Liver (tissue), 9 donors: ENCODE measurements around the gene CUBN. TPM values are rescaled to one million over a fixed set of nuclear protein-coding genes. Genes with fewer than 3 reads are reported as not detected.
A peak's percentile ranks its signal among the peaks of the same experiment; 100 is the strongest.
"Not testable (repeated sequence)": the region's sequence is repeated elsewhere in the genome, so short reads cannot be mapped to it uniquely, and the experiment has no call there.

Experiments used
- DNase-seq: peaks from one replicate; pipeline ENCODE4 v3.0.0-alpha.2; 2017; ENCODE audit warnings: low spot score
- H3K27ac ChIP-seq, 2 donors: one replicate each; pipeline ENCODE4 v1.7.0; 2013; ENCODE audit warnings: inconsistent platforms in 2 of 2, low read length in 2 of 2, control low read depth in 1 of 2, low read depth in 1 of 2, mild to moderate bottlenecking in 1 of 2
- H3K27me3 ChIP-seq, 4 donors: one replicate each; pipeline versions ENCODE4 v1.6.1 to v1.7.0; 2013; ENCODE audit warnings: low read length in 3 of 4, inconsistent platforms in 1 of 4, mild to moderate bottlenecking in 1 of 4, moderate library complexity in 1 of 4; ENCODE audit not compliant: control insufficient read depth in 4 of 4, insufficient read depth in 4 of 4
- H3K36me3 ChIP-seq, 4 donors: one replicate each; pipeline versions ENCODE4 v1.6.1 to v1.7.0; 2013; ENCODE audit warnings: low read length in 3 of 4, mild to moderate bottlenecking in 3 of 4, low read depth in 1 of 4, moderate library complexity in 1 of 4; ENCODE audit not compliant: control insufficient read depth in 4 of 4, insufficient read depth in 3 of 4
- H3K4me1 ChIP-seq, 4 donors: one replicate each; pipeline versions ENCODE4 v1.6.1 to v1.7.0; 2013; ENCODE audit warnings: low read length in 3 of 4, mild to moderate bottlenecking in 3 of 4, moderate library complexity in 1 of 4; ENCODE audit not compliant: control insufficient read depth in 4 of 4, insufficient read depth in 4 of 4
- H3K4me3 ChIP-seq, 3 donors: one replicate each; pipeline versions ENCODE4 v1.6.1 to v1.7.0; 2013; ENCODE audit warnings: low read length in 3 of 3, control low read depth in 1 of 3, low read depth in 1 of 3, mild to moderate bottlenecking in 1 of 3
- H3K9ac ChIP-seq, 2 donors: one replicate each; pipeline ENCODE4 v1.7.0; 2013; ENCODE audit warnings: low read length in 2 of 2, mild to moderate bottlenecking in 2 of 2, moderate library complexity in 2 of 2, control low read depth in 1 of 2, low read depth in 1 of 2
- H3K9me3 ChIP-seq, 4 donors: one replicate each; pipeline versions ENCODE4 v1.6.1 to v1.7.0; 2013; ENCODE audit warnings: low read length in 3 of 4; ENCODE audit not compliant: control insufficient read depth in 4 of 4
- EGR1 ChIP-seq, 2 donors: IDR thresholded peaks; 2 replicates each; pipeline ENCODE4 v1.6.1; 2016 to 2018; ENCODE audit warnings: antibody characterized with exemption in 2 of 2, low read depth in 2 of 2
- FOXA2 ChIP-seq: IDR thresholded peaks from 2 replicates; pipeline ENCODE4 v1.6.1; 2016; ENCODE audit warnings: antibody characterized with exemption
- GABPA ChIP-seq, 2 donors: IDR thresholded peaks in 1 of 2; conservative IDR thresholded peaks in 1 of 2; 2 replicates each; pipeline ENCODE4 v1.6.1; 2016; ENCODE audit warnings: antibody characterized with exemption in 2 of 2, mild to moderate bottlenecking in 1 of 2, moderate library complexity in 1 of 2
- HNF4A ChIP-seq, 2 donors: conservative IDR thresholded peaks; 2 replicates each; pipeline ENCODE4 v1.6.1; 2016; ENCODE audit warnings: antibody characterized with exemption in 2 of 2, mild to moderate bottlenecking in 2 of 2
- HNF4G ChIP-seq: IDR thresholded peaks from 2 replicates; pipeline ENCODE4 v1.6.1; 2016; ENCODE audit warnings: antibody characterized with exemption
- JUND ChIP-seq, 2 donors: IDR thresholded peaks; 2 replicates each; pipeline ENCODE4 v1.6.1; 2016; ENCODE audit warnings: antibody characterized with exemption in 2 of 2
- NR2F2 ChIP-seq: IDR thresholded peaks from 2 replicates; pipeline ENCODE4 v1.6.1; 2016; ENCODE audit warnings: antibody characterized with exemption
- RXRA ChIP-seq, 2 donors: IDR thresholded peaks; 2 replicates each; pipeline ENCODE4 v1.6.1; 2017 to 2018; ENCODE audit warnings: antibody characterized with exemption in 2 of 2, mild to moderate bottlenecking in 1 of 2
- SP1 ChIP-seq: IDR thresholded peaks from 2 replicates; pipeline ENCODE4 v1.6.1; 2018; ENCODE audit warnings: antibody characterized with exemption, mild to moderate bottlenecking
- TAF1 ChIP-seq: conservative IDR thresholded peaks from 2 replicates; pipeline ENCODE4 v1.6.1; 2016; ENCODE audit warnings: antibody characterized with exemption, mild to moderate bottlenecking
- YY1 ChIP-seq: IDR thresholded peaks from 2 replicates; pipeline ENCODE4 v1.6.1; 2016; ENCODE audit warnings: antibody characterized with exemption, mild to moderate bottlenecking
- WGBS: extraction: QIAGEN DNeasy Blood & Tissue Kit; methylation state at CpG from one replicate; pipeline ENCODE4 v1.1.7; 2013; 5-methylcytosine and 5-hydroxymethylcytosine counted together
- polyA plus RNA-seq, 2 donors: library from polyadenylated mRNA; stranded (reverse) in 1 of 2; unstranded in 1 of 2; fragments of 200-250 nt in 1 of 2; fragments of >200 nt in 1 of 2; fragmentation: Nextera tagmentation in 1 of 2; extraction: Ambion mirVana in 1 of 2; gene quantifications; one replicate each; pipeline versions ENCODE4 v1.2.1 to v1.2.3, GENCODE V29; 2013 to 2015
- total RNA-seq, 2 donors: library from RNA; depleted of rRNA; stranded (reverse); fragments of >200 nt; gene quantifications; one replicate each; pipeline ENCODE4 v1.2.3, GENCODE V29; 2014
- TF ChIP-seq, protein P1 (sequence below): IDR thresholded peaks from 2 replicates; pipeline ENCODE4 v1.6.1; 2016; ENCODE audit warnings: antibody characterized with exemption, mild to moderate bottlenecking
- donor health status: healthy.
- donor health status: healthy.
- donor health status: healthy.
- donor health status: healthy.
- donor health status: healthy.

The CUBN gene
- total and polyA plus RNA-seq, 4 donors, result 0.01 to 0.67 (median 0.30) TPM

DNA sequence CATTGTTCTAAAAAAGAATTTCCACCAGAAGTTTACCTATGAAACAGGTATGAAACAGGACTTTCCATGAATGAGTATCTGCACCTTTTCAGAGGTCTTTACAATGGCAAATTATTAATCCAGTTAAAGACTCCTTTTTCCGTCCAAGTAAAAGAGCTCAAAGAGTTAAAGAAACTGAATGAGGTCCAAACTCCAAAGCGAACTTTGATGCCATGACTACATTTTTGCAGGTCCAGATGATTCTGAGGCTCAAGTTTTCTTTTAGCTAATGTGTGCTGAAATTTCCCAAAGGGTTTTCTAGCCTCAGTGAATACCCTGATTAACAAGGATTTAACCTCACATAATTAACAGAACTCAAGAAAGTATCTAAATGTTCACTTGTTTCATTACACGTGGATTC lies 9.8 kb downstream of the CUBN start:
- Histone ChIP-seq H3K27ac (no peak overlapping the region), H3K4me1 (peaks cover 0 to 28% (median 20%) of the 10 kb centered on the region in 4 donors), H3K36me3 (no peaks in the 10 kb centered on the region), H3K9ac (no peak overlapping the region), H3K9me3 (no peaks in the 10 kb centered on the region), H3K27me3 (no peaks in the 10 kb centered on the region), H3K4me3 (no peak overlapping the region)
- TF ChIP-seq YY1 (no peak), HNF4A (conservative IDR thresholded peaks at IDR 0.05) (peak in 1 of 2 donors; percentile 62)
- 38% methylated on average over 3 of the region's 3 CpGs for WGBS
- DNase-seq, result no peak

DNA sequence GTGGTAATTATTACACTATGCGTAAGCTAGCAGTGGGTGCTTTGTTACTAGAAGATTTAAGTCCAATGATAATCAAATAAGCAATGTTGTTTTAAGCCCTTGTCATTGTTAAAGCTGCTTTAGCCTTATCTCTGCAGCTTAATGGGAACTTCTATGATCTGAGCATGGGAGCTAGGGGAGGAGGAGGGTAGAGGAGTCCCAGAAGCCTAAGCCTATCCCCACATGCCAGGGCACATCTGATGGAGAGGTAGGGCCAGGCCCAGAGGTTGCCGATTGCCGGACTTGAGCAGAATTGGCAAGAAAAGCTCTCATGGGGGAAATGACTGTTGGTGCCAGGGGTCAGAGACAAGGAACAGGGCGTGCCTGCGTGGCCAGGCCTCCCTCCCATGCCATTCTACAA lies 13.4 kb downstream of the CUBN start:
- no peaks in the 10 kb centered on the region for H3K9me3 ChIP-seq
- TF ChIP-seq TAF1, result no peak
- no peak for TF ChIP-seq HNF4G
- TF ChIP-seq HNF4A (conservative IDR thresholded peaks at IDR 0.05), result no peak
- no peak for TF ChIP-seq NR2F2
- TF ChIP-seq, protein P1, sequence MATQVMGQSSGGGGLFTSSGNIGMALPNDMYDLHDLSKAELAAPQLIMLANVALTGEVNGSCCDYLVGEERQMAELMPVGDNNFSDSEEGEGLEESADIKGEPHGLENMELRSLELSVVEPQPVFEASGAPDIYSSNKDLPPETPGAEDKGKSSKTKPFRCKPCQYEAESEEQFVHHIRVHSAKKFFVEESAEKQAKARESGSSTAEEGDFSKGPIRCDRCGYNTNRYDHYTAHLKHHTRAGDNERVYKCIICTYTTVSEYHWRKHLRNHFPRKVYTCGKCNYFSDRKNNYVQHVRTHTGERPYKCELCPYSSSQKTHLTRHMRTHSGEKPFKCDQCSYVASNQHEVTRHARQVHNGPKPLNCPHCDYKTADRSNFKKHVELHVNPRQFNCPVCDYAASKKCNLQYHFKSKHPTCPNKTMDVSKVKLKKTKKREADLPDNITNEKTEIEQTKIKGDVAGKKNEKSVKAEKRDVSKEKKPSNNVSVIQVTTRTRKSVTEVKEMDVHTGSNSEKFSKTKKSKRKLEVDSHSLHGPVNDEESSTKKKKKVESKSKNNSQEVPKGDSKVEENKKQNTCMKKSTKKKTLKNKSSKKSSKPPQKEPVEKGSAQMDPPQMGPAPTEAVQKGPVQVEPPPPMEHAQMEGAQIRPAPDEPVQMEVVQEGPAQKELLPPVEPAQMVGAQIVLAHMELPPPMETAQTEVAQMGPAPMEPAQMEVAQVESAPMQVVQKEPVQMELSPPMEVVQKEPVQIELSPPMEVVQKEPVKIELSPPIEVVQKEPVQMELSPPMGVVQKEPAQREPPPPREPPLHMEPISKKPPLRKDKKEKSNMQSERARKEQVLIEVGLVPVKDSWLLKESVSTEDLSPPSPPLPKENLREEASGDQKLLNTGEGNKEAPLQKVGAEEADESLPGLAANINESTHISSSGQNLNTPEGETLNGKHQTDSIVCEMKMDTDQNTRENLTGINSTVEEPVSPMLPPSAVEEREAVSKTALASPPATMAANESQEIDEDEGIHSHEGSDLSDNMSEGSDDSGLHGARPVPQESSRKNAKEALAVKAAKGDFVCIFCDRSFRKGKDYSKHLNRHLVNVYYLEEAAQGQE, result no peak
- no peak for TF ChIP-seq JUND (IDR thresholded peaks at IDR 0.05)
- no peak for TF ChIP-seq EGR1 (IDR thresholded peaks at IDR 0.05; ENCODE audit: low read depth in 2 of 2)
- no peaks in the 10 kb centered on the region for H3K36me3 ChIP-seq
- peaks cover 0 to 28% (median 20%) of the 10 kb centered on the region in 4 donors for H3K4me1 ChIP-seq
- DNase-seq, result no peak
- H3K9ac ChIP-seq, result no peak overlapping the region
- 91% methylated on average over 5 of the region's 5 CpGs for WGBS
- H3K4me3 ChIP-seq, result no peak overlapping the region
- no peak overlapping the region for H3K27ac ChIP-seq
- H3K27me3 ChIP-seq, result no peaks in the 10 kb centered on the region

DNA sequence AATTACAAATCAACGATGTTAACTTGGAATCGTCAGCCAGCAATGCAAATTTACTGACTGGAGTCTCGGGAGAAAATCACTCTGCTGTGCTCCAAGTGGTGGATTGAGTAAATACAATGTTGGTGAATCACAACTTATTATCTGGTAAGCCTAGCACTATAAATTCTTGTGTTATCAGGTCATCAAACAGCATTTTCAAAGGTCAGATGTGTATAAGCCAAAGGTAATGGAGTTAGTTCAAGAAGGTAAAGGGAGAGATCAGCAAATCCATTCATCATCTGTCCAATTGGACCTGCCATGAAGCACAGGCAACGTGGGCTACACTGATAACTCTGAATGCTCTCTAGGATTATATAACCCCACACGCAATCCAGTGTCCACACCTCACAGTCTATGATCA lies 13.9 kb downstream of the CUBN start:
- Histone ChIP-seq H3K9ac (no peak overlapping the region), H3K27me3 (no peaks in the 10 kb centered on the region), H3K4me1 (peaks cover 0 to 25% (median 18%) of the 10 kb centered on the region in 4 donors), H3K36me3 (no peaks in the 10 kb centered on the region), H3K27ac (no peak overlapping the region), H3K4me3 (no peak overlapping the region), H3K9me3 (no peaks in the 10 kb centered on the region)
- DNase-seq, result no peak
- TF ChIP-seq, protein P1, result no peak
- TF ChIP-seq FOXA2 (no peak), HNF4G (no peak), SP1 (no peak), GABPA (IDR thresholded peaks at IDR 0.05 in 1 of 2, conservative IDR thresholded peaks at IDR 0.05 in 1 of 2) (no peak), HNF4A (conservative IDR thresholded peaks at IDR 0.05) (no peak), RXRA (IDR thresholded peaks at IDR 0.05) (no peak), TAF1 (no peak)
- WGBS, result 70% methylated on average over 5 of the region's 5 CpGs

DNA sequence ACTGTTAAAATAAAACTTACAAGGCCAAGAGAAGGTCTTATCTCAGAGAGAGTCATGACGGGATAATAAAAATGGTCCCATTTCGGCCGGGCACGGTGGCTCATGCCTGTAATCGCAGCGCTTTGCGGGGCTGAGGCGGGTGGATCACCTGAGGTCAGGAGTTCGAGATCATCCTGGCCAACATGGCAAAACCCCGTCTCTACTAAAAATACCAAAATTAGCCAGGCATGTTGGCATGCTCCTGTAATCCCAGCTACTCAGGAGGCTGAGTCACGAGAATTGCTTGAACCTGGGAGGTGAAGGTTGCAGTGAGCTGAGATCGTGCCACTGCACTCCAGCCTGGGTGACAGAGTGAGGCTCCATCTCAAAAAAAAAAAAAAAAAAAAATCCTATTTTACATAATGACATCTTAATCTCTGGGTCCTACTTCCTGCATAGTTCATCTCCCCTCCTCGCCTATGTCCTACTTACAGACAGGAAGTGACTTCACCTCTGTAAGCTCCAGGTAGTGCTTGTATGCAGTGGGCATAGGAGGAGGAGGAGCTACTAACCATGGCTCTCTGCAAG lies 14.7 kb downstream of the CUBN start:
- H3K36me3 ChIP-seq, H3K27me3 ChIP-seq, H3K9me3 ChIP-seq, H3K27ac ChIP-seq, H3K9ac ChIP-seq, DNase-seq, H3K4me3 ChIP-seq: not testable (repeated sequence)
- 90% methylated on average over 13 of the region's 13 CpGs for WGBS
- H3K4me1 ChIP-seq, result peaks cover 0 to 18% (median 15%) of the 10 kb centered on the region in 4 donors
